ENCODE results near the gene HPD.
"Not testable (repeated sequence)": the region's sequence is repeated elsewhere in the genome, so short reads cannot be mapped to it uniquely, and the experiment has no call there.

The HPD gene

GRCh38 chr12:121858662-121859572 is at the start of gene HPD:
TSS of gene HPD (minus strand) at chr12:121858859. CDS start at chr12:121858823, 36 bp downstream.
- no peak for DNase-seq (ENCODE audit: low spot score)

GRCh38 chr12:121905746-121906145 is 47.1 kb upstream of the HPD start:
- no peak for DNase-seq (ENCODE audit: low spot score)

GRCh38 chr12:121903202-121903601 is 44.5 kb upstream of the HPD start:
- no peak for DNase-seq (ENCODE audit: low spot score)

GRCh38 chr12:121899590-121899989 is 40.9 kb upstream of the HPD start:
- DNase-seq (ENCODE audit: low spot score): no peak

GRCh38 chr12:121898287-121898686 is 39.6 kb upstream of the HPD start:
- no peak for DNase-seq (ENCODE audit: low spot score)

- peak; percentile 39 for DNase-seq (ENCODE audit: low spot score)
Observed at GRCh38 chr12:121894633-121895032, 36.0 kb upstream of the HPD start.

GRCh38 chr12:121893961-121894460 is 35.4 kb upstream of the HPD start:
- DNase-seq (ENCODE audit: low spot score): no peak

- DNase-seq (ENCODE audit: low spot score): no peak
Observed at GRCh38 chr12:121892673-121893561, 34.3 kb upstream of the HPD start.

GRCh38 chr12:121889661-121890060 is 31.0 kb upstream of the HPD start:
- DNase-seq (ENCODE audit: low spot score): not testable (repeated sequence)

- no peak for DNase-seq (ENCODE audit: low spot score)
Observed at GRCh38 chr12:121889274-121889624, 30.6 kb upstream of the HPD start.

GRCh38 chr12:121888478-121889273 is 30.0 kb upstream of the HPD start, which contains the start of gene PSMD9:
TSS of gene PSMD9 (plus strand) at chr12:121888790. CDS start at chr12:121888857, 67 bp downstream.
- DNase-seq (ENCODE audit: low spot score): peak; percentile 87

GRCh38 chr12:121888083-121888477 is 29.4 kb upstream of the HPD start:
- DNase-seq (ENCODE audit: low spot score): no peak

- DNase-seq (ENCODE audit: low spot score): not testable (repeated sequence)
Observed at GRCh38 chr12:121885129-121885528, 26.5 kb upstream of the HPD start.

- DNase-seq (ENCODE audit: low spot score): no peak
Observed at GRCh38 chr12:121883315-121883660, 24.6 kb upstream of the HPD start.

- not testable (repeated sequence) for DNase-seq (ENCODE audit: low spot score)
Observed at GRCh38 chr12:121876080-121876447, 17.4 kb upstream of the HPD start.

- no peak for DNase-seq (ENCODE audit: low spot score)
Observed at GRCh38 chr12:121875582-121875981, 16.9 kb upstream of the HPD start.

- no peak for DNase-seq (ENCODE audit: low spot score)
Observed at GRCh38 chr12:121874071-121874470, 15.4 kb upstream of the HPD start.

GRCh38 chr12:121873216-121873569 is 14.5 kb upstream of the HPD start:
- DNase-seq (ENCODE audit: low spot score): no peak

- DNase-seq (ENCODE audit: low spot score): no peak
Observed at GRCh38 chr12:121872546-121873215, 14.0 kb upstream of the HPD start.

GRCh38 chr12:121871467-121871866 is 12.8 kb upstream of the HPD start:
- no peak for DNase-seq (ENCODE audit: low spot score)

GRCh38 chr12:121869229-121869628 is 10.6 kb upstream of the HPD start:
- not testable (repeated sequence) for DNase-seq (ENCODE audit: low spot score)
